Measurements from ENCODE around the gene AHNAK.

Gene AHNAK

GRCh38 chr11:62534779-62535545, 11.6 kb downstream of the AHNAK start:
- no peak for DNase-seq

DNA sequence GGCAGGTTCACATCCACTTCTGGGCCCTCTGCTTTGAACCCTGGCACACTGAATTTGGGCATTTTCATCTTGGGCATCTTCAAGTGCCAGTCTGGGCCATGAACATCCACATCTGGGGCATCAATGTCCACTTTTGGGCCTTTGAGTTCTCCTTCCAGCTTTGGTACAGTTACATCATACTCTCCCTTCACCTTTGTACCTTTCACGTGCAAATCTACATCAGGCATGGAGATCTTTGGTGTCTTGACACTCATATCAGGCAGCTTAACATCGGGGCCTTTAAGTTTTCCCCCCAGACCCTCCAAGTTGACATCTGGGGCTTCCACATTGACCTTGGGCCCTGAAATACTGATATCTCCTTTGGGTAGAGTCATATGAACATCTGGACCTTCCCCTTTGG, 14.5 kb downstream of the AHNAK start:
- no peak for DNase-seq

GRCh38 chr11:62516736-62517371, 29.8 kb downstream of the AHNAK start:
- no peak for DNase-seq

- peak; percentile 32 for DNase-seq
Observed at GRCh38 chr11:62514151-62514550, 32.5 kb downstream of the AHNAK start.

DNA sequence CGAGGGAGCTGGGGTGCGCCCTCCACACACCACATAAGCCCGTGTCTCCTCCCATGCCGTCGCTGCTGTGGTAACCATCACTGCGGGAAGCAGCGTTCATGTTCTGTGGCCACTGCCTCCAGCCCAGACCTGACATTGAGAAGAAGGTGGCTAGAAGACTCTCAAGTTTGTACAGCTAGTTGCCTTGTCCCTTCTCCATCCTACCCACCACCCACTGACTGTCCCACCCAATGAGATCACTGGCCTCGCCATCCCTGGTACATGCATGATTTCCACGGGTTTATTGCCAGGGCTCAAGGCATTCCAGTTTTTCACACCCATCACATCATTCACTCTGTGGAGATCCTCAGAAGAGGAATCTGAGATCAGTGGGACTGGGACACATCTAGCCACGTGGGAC, 33.0 kb downstream of the AHNAK start:
- DNase-seq = no peak

DNA sequence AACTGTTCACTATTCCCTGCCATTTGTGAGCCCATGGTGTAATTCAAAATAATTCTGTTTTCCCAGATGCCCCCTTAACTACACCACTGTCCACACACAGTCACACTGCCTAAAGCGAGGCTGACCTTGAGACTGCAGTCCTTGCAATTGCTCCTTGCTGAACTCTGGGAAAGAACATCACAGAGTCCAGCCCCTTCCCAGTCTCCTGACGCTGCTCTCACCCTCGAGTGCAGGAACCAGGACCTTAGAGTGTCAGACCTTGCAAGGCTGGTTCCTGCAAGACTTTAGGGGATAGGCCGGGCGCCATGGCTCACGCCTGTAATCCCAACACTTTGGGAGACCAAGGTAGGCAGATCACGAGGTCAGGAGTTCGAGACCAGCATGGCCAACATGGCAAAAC, 33.6 kb downstream of the AHNAK start:
- DNase-seq = no peak

- DNase-seq = peak; percentile 62
Observed at GRCh38 chr11:62508336-62509058, 38.1 kb downstream of the AHNAK start.

- DNase-seq = no peak
Observed at GRCh38 chr11:62507125-62507422, 39.5 kb downstream of the AHNAK start.

DNA sequence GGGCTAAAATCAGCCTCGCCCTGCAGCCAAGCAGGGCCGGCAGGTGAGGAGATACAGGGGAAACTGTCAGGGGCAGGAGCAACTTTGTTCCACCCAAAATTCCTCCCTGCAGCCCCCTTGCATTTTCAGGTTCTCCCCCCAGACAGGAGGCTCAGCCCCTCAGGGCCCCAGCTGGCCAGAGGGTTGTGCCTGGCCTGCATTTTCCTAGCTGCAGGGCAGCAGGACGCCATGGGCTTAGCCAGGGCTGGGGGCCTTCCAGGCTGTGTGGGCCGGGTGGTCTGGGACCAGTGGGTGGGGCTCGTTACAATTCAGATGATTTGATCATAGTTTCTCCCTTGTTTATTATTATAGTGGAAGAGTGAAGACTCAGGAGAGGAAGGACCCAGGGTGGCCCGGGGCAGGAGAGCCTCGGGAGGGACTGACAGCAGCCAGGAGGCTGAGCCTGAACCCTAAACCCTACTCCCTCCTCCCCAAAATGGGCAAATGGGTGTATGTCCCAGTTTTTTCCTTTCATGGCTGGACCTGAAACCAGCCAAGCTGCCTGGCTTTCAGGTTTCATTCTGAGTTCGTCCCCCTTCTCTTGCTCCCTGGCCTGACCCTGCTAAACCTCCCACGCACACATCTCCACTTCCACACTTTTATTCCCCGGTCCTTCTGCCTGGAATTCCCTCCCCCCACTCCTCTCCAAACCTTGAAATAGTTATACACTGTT, 40.0 kb downstream of the AHNAK start:
- DNase-seq = no peak

GRCh38 chr11:62505440-62506091, 41.0 kb downstream of the AHNAK start:
- DNase-seq = no peak

GRCh38 chr11:62505059-62505439, 41.6 kb downstream of the AHNAK start:
- no peak for DNase-seq

- DNase-seq = no peak
Observed at GRCh38 chr11:62504158-62504973, 42.2 kb downstream of the AHNAK start.

- peak; percentile 26 for DNase-seq
Observed at GRCh38 chr11:62502030-62502730, 44.4 kb downstream of the AHNAK start.

DNA sequence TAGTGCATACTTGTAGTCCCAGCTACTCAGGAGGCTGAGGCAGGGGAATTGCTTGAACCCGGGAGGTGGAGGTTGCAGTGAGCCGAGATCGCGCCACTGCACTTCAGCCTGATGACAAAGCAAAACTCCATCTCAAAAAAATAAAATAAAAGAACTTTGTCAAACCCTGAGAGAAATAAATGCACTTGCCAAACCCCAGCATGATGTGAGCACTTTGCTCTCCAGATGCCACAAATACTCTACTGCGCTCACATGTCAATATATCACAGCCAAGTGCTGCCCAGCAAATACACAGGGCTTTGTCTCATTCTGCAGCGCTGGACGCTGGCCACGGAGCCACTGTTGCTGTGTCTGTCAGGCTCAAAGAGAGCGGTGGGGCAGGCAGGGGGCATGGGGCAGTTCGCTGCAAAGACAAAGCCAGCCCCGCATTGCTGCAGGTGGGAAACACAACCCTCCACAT, 45.1 kb downstream of the AHNAK start:
- no peak for DNase-seq

- no peak for DNase-seq
Observed at GRCh38 chr11:62500650-62501030, 46.0 kb downstream of the AHNAK start.

GRCh38 chr11:62499944-62500649, 46.5 kb downstream of the AHNAK start:
- no peak for DNase-seq

DNA sequence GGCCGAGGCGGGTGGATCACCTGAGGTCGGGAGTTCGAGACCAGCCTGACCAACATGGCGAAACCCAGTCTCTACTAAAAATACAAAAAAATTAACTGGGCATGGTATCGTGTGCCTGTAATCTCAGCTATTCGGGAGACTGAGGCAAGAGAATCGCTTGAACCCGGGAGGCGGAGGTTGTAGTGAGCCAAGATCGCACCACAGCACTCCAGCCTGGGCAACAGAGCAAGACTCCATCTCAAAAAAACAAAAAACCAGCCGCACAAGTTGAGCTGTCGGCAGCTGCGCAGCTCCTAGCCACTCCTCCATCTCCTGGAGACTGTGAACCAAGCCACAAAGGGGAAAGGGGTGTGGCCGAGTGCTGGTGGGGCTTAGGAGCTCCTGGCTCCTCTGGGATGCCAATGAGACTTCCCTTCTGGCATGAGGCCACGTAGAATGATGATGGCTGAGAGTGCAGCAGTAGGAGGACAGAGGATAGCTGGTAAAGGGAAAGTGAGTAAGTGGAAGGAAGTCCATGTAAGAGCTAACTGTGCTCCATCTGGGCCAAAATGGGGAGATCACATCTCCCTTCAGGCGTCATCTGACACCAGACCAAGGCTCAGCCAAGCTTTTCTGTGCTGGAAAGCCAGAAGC, 47.2 kb downstream of the AHNAK start:
- peak; percentile 34 for DNase-seq

DNA sequence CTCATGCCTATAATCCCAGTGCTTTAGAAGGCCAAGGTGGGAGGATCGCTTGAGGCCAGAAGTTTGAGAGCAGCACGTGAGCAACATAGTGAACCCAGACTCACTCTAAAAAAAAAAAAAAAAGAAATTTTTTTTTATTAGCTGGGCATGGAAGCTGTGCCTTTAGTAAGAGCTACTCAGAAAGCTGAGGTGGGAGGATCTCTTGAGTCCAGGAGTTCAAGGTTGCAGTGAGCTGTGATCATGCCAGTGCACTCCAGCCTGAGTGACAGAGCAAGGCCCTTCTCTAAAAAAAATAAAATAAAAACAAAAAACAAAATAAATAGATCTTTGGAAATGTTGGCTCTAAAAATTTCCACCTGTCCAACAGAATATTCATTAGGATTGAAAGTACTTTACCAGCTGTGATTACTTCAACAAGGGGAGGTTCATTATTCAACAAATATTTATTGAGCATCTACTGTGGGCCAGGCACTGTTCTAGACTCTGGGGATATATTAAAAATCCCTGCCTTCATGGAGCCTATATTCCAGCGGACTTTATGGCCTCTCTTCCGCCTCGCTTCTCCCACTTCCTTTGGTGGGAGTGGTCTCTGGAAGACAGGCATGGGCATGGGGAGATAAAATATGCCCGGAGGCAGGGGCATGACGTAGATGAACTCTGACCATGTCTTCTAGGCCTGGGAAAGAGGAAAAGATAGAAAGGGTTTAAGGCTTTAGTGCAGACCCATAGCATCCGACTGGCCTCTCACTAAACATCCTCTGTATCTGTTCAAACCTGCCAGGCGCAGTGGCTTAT, 47.9 kb downstream of the AHNAK start:
- no peak for DNase-seq

DNA sequence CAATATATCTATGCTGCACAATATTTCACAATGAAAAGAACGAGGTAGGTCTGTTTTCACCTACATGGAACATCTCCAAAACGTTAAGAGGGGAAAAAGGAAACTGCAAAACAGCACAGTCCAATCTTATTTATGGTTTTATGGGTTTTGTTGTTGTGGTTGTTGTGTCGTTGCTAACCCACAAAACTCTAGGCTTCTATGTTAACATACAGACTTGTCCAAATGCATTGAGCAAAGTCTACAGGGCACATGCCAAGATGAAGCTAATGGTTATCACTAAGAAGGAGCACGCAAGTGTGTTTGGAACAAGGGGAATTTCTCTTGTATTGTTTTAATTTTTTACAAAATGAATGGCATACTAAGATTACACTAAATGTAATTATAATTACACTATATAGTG, 48.6 kb downstream of the AHNAK start:
- DNase-seq = no peak

Measured in hematopoietic multipotent progenitor cell treated with erythropoietin and hydrocortisone succinate and interleukin-3 and kit ligand, for 8 days (in vitro differentiated cells).